K562 (cell line): ENCODE measurements around the gene PI4KA. TPM values are rescaled to one million over a fixed set of nuclear protein-coding genes. Genes with fewer than 3 reads are reported as not detected.

ENCODE experiments used
- ASH1L ChIP-seq: fragments of 450-650 bp; IDR thresholded peaks from 2 replicates; pipeline ENCODE4 v1.6.1; 2018; ENCODE audit warnings: borderline replicate concordance, mild to moderate bottlenecking, low read depth; ENCODE audit not compliant: partially characterized antibody
- BCLAF1 ChIP-seq, 2 experiments: fragments of 450-650 bp in 1 of 2; IDR thresholded peaks; 2 replicates each; pipeline ENCODE4 v1.6.1; 2011 to 2017; ENCODE audit warnings: low read depth in 2 of 2, antibody characterized with exemption in 1 of 2, borderline replicate concordance in 1 of 2, low read length in 1 of 2, mild to moderate bottlenecking in 1 of 2, mixed read lengths in 1 of 2; ENCODE audit not compliant: control insufficient read depth in 1 of 2
- C11orf30 ChIP-seq: fragments of 450-650 bp; IDR thresholded peaks from 2 replicates; pipeline ENCODE4 v1.6.1; 2016; ENCODE audit warnings: low read depth, mild to moderate bottlenecking
- CBX8 ChIP-seq: fragments of 200-600 bp; sonication (generic); IDR thresholded peaks from 2 replicates; pipeline ENCODE4 v1.6.1; 2012; ENCODE audit warnings: borderline replicate concordance, mixed run types, low read depth, mild to moderate bottlenecking, moderate library complexity, mixed read lengths, low read length, control low read depth, inconsistent platforms; ENCODE audit not compliant: poor library complexity, severe bottlenecking; ENCODE audit errors: extremely low read depth
- CC2D1A ChIP-seq: fragments of 450-650 bp; IDR thresholded peaks from 2 replicates; pipeline ENCODE4 v1.6.1; 2017; ENCODE audit warnings: mild to moderate bottlenecking
- CHCHD3 ChIP-seq: fragments of 250-450 bp; sonication (Bioruptor Pico); IDR thresholded peaks from 2 replicates; pipeline ENCODE4 v2.1.2; 2022; ENCODE audit warnings: mild to moderate bottlenecking
- EHMT2 ChIP-seq: fragments of 450-650 bp; IDR thresholded peaks from 2 replicates; pipeline ENCODE4 v1.6.1; 2018; ENCODE audit warnings: antibody characterized with exemption
- GABPB1 ChIP-seq: sonication (generic); formaldehyde crosslinking; IDR thresholded peaks from 2 replicates; pipeline ENCODE4 v1.8.0; 2022; ENCODE audit warnings: mild to moderate bottlenecking, missing genetic modification reagents
- KDM5B ChIP-seq: fragments of 200-600 bp; sonication (generic); IDR thresholded peaks from 2 replicates; pipeline ENCODE4 v1.6.1; 2012; ENCODE audit warnings: low read depth, mild to moderate bottlenecking, moderate library complexity, low read length, control low read depth, inconsistent platforms; ENCODE audit not compliant: insufficient replicate concordance
- NCOA2 ChIP-seq, 2 experiments: fragments of 450-650 bp; IDR thresholded peaks; 2 replicates each; pipeline ENCODE4 v1.6.1; 2018; ENCODE audit warnings: mild to moderate bottlenecking in 2 of 2, moderate library complexity in 1 of 2; ENCODE audit not compliant: partially characterized antibody in 2 of 2
- NUFIP1 ChIP-seq: fragments of 450-650 bp; IDR thresholded peaks from 2 replicates; pipeline ENCODE4 v1.6.1; 2018; ENCODE audit not compliant: partially characterized antibody
- PHF20 ChIP-seq: fragments of 450-650 bp; IDR thresholded peaks from 2 replicates; pipeline ENCODE4 v1.6.1; 2018; ENCODE audit not compliant: partially characterized antibody
- TEAD4 ChIP-seq, 2 experiments: sonication (generic) in 1 of 2; formaldehyde crosslinking in 1 of 2; IDR thresholded peaks; 2 replicates each; pipeline versions ENCODE4 v1.6.1 to v1.8.0; 2012 to 2022; ENCODE audit warnings: borderline replicate concordance in 1 of 2, inconsistent platforms in 1 of 2, low read length in 1 of 2, mild to moderate bottlenecking in 1 of 2, missing genetic modification reagents in 1 of 2
- TRIM28 ChIP-seq: fragments of 450-650 bp; IDR thresholded peaks from 2 replicates; pipeline ENCODE4 v1.6.1; 2017
- ZBTB34 ChIP-seq: fragments of 250-450 bp; sonication (Bioruptor Pico); IDR thresholded peaks from 2 replicates; pipeline ENCODE4 v1.8.0; 2021; ENCODE audit warnings: mild to moderate bottlenecking, moderate library complexity
- ZBTB43 ChIP-seq: sonication (generic); formaldehyde crosslinking; IDR thresholded peaks from 2 replicates; pipeline ENCODE4 v1.8.0; 2023; ENCODE audit warnings: mild to moderate bottlenecking, missing genetic modification reagents
- ZNF23 ChIP-seq: fragments of 250-450 bp; sonication (Bioruptor Pico); IDR thresholded peaks from 2 replicates; pipeline ENCODE4 v1.4.0; 2020; ENCODE audit warnings: mild to moderate bottlenecking
- polyA plus RNA-seq, 8 experiments: library from polyadenylated mRNA; depleted of rRNA in 4 of 8; stranded (reverse) in 5 of 8; unstranded in 3 of 8; fragments of >200 nt; fragmentation: Nextera tagmentation in 2 of 8; fragmentation: Illumina TruSeq in 1 of 8; extraction: Ambion mirVana in 2 of 8; extraction: Trizol in 1 of 8; gene quantifications; 2 replicates each; pipeline versions ENCODE4 v1.2.1 to v1.2.3, GENCODE V29; 2011 to 2014; ENCODE audit warnings: inconsistent platforms in 1 of 8, missing spikeins in 1 of 8
- total RNA-seq, 7 experiments: library from RNA; depleted of rRNA in 6 of 7; stranded (reverse); fragments of >200 nt in 6 of 7; fragmentation: Illumina TruSeq in 2 of 7; extraction: Trizol in 2 of 7; gene quantifications; 2 replicates each; pipeline versions ENCODE4 v1.2.1 to v1.2.3, GENCODE V29; 2011 to 2021; ENCODE audit warnings: low replicate concordance in 1 of 7

The PI4KA gene
- total and polyA plus RNA-seq, 9 of the 15 experiments (the other 6 are each of a cell fraction or from before 2014, with no cell fraction given): 7.3 to 187 (median 84.7) TPM

- TF ChIP-seq BCLAF1 (IDR thresholded peaks at IDR 0.05; ENCODE audit: borderline replicate concordance in 1 of 2, control insufficient read depth in 1 of 2, low read depth in 2 of 2, low read length in 1 of 2) (no peak), C11orf30 (no peak), ZNF23 (peak; percentile 57; the same call in 1 of the 2 replicates), GABPB1 (CRISPR knock-in tag) (no peak), CC2D1A (no peak), NCOA2 (IDR thresholded peaks at IDR 0.05; ENCODE audit: partially characterized antibody in 2 of 2) (no peak), PHF20 (no peak), CHCHD3 (no peak), ZBTB34 (CRISPR knock-in tag) (no peak), EHMT2 (no peak), NUFIP1 (no peak), ASH1L (no peak), TEAD4 (IDR thresholded peaks at IDR 0.05; ENCODE audit: low read length) (no peak), TEAD4 (CRISPR knock-in tag; IDR thresholded peaks at IDR 0.05; ENCODE audit: borderline replicate concordance) (no peak), ZBTB43 (CRISPR knock-in tag) (no peak), CBX8 (no peak), KDM5B (no peak), TRIM28 (no peak)
These were observed 74.5 kb downstream of the PI4KA start (continued) for GRCh38 chr22:20783844-20784723.
